ENCODE data around the gene ZNF414.

Gene ZNF414

DNA sequence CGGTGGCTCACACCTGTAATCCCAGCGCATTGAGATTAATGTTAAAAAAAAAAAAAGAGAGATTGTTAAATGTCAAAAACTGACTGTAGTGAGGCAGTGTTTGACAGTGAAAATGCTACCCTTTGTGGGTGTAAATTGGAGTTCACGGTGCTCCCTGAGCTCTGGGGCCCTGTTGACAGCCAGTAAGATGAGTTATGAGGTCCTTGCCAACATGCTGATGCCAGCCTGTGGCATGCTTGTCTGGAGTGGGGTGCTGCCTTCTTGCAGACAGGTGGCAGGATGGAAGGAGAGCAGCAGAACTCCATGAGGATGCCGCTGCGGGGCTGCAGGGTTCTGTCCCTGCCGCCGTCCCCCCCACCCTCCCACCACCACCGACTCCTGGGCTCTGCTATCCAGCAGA lies 37.4 kb downstream of the ZNF414 start:
- in situ Hi-C loops (cut with HindIII; ENCODE audit: low pct_ligation_motif_present, low pct_unique_long_range_greater_than_20kb, low sequenced_read_pairs), result no loop called here
- DNase-seq, result no peak

DNA sequence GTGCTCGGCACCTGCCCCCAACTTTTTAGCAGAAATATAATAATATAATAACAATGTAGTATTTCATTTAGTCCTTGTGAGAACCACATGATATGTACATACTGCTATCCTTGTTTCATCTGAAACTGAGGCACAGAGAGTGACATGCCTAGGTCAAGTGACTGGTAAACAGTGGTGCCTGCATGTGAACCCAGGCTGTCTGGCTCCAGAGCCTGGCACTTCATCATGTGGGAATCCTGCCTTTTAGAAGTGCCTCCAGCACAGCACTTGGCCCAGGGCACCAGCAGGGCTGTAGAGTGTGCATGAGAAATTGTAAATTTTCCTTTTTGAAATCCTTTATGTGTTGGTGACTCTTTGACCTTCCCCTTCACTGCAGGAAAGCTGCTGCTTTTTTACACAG lies 39.0 kb downstream of the ZNF414 start:
- in situ Hi-C loops (cut with HindIII; ENCODE audit: low pct_ligation_motif_present, low pct_unique_long_range_greater_than_20kb, low sequenced_read_pairs), result no loop called here
- DNase-seq, result no peak

DNA sequence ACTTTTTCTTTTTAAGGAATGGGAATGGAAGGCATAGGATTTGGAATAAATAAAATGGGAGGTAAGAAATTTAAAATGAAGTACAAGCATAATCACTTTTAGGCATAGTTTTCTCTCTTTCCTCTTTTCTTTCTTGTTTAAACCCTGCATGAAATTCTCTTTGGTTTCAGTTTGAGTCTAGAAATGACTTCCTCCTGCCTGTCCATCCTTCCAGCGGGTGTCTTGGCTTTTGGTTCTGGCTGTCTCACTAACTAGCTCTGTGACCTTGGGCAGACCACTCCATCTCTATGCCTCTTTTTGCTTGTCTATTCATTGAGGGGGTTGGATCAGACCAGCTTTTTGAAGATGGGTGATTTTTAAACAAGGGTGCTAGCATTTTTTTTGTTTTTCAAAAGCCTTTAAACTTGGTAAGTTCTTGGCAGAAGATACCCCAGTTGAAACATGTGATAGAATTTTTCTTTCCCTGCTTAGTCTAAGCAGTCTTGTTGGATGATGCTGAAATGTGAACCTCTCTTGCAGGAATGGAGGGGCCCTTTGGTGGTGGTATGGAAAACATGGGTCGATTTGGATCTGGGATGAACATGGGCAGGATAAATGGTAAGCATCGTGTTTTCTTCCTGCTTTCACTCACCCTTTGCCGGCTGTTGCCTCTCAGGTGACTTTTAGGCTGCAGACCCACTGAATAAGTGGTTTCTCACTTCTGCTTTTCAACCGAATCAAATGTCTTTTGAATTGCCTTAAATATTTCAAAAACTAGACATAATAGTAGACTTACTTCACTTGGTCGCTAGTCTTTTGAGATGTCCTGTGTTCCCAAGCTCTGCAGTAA lies 40.1 kb downstream of the ZNF414 start:
- in situ Hi-C loops (cut with HindIII; ENCODE audit: low pct_ligation_motif_present, low pct_unique_long_range_greater_than_20kb, low sequenced_read_pairs), result no loop called here

DNA sequence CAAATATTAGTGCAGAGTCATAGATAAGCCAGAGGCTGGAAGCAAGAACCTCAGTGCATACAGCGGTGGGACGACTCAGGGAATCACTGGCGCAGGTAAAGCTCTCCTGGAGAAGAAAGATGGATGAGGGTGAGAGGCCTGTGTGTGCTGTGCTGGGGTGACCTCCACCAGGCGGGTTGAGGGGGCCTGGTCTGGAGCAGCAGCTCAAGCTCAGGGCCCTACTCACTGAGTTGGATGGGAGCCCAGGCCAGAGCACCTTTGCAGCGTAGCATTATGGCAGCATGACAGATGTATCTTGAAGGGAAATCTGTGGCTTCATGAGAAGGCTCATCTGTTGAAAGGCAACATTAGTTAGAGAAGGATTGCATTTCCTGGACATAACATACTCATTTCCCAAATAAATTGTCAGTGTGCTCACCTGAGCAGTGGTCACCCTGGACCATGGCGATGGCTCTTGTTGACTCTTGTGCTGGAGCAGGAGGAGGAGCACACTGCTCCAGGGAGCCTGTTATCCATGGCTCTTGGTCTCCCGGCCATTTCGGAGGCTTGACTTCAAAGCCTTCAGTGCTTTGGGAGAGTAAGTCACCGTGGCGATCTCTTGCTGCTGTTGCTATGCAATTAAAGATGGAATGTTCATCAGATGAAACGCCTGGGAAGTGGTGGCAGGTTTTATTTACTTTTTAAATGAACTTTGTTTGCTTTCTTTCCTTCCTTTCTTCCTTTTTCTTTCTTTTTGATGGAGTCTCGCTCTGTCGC lies 44.2 kb downstream of the ZNF414 start:
- in situ Hi-C loops (cut with HindIII; ENCODE audit: low pct_ligation_motif_present, low pct_unique_long_range_greater_than_20kb, low sequenced_read_pairs), result no loop called here

More for the DNA sequence above, 40.1 kb downstream of the ZNF414 start:
- no peak for DNase-seq

DNA sequence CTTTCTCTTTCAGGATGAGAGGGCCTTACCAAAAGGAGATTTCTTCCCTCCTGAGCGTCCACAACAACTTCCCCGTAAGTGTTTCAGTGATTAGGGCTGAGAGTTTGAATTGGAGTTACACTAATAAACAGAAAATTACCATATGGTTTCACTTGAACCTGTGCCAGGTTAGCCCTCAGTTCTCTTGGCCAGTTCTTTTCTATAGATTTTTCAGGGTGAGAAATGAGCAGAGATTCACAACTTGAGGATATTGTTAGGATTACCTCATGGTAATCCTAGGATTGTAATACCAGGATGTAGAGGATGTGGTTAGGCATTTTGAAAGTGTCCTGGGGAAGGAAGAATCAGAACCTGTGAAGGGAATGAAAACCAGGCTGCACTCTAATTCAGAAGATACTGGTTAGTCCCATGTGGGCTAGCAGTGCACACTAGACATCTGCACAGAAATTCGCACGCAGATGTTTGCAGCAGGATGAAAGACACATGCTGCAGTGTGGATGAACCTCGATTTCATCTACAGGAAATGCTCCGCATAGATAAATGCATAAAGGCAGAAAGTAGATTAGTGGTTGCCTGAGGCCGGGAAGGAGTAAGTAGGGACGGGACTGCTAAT lies 45.1 kb downstream of the ZNF414 start:
- in situ Hi-C loops (cut with HindIII; ENCODE audit: low pct_ligation_motif_present, low pct_unique_long_range_greater_than_20kb, low sequenced_read_pairs), result no loop called here
- DNase-seq, result no peak

More for the DNA sequence above, 44.2 kb downstream of the ZNF414 start:
- no peak for DNase-seq

DNA sequence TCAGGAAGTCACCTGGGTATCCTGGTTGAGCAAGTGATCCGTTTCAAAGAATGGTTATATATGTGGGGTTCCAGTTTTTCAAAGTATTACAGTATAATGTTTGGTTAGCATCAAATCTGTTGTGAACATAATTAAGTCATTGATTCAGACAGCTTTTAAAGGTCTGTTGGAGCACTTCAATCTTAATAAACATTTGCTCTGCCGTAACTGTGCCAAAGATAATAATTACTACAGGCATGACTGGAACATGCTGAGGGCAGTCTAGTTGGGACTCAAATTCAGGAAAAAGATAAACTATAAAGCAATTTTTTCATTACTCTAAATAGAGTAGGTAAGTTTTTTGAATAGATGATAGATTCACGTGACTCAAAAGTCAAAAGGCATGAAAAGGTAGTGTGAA lies 45.8 kb downstream of the ZNF414 start:
- in situ Hi-C loops (cut with HindIII; ENCODE audit: low pct_ligation_motif_present, low pct_unique_long_range_greater_than_20kb, low sequenced_read_pairs), result no loop called here
- no peak for DNase-seq

DNA sequence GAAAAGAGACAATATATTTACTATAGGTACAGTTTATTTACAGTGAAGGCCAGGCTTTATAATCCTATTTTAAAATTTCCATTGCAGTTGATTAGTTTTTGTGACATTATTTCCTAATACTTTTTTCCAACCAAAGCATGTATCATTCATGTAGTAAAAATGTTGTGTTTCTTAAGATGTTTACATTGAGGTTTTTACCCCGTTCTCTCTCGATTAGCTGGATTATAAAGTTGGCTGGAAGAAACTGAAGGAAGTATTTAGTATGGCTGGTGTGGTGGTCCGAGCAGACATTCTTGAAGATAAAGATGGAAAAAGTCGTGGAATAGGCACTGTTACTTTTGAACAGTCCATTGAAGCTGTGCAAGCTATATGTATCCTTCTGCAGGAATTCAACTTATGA lies 47.9 kb downstream of the ZNF414 start:
- DNase-seq, result no peak
- in situ Hi-C loops (cut with HindIII; ENCODE audit: low pct_ligation_motif_present, low pct_unique_long_range_greater_than_20kb, low sequenced_read_pairs), result no loop called here

DNA sequence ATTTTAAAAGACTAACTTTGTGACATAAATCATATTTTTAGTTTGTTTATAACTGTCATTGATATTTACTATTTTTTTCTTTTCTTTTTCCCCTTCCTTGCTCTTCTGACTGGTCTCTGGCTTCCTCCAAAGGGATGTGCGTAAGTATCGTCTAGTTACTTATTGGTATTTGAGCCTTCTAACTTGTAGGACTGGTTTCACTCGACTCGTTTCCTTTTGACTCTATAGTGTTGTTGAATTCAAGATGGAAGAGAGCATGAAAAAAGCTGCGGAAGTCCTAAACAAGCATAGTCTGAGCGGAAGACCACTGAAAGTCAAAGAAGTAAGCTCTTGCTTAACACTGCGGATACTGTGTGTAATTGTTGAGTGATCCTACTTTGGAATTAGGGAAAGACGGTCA lies 50.6 kb downstream of the ZNF414 start:
- in situ Hi-C loops (cut with HindIII; ENCODE audit: low pct_ligation_motif_present, low pct_unique_long_range_greater_than_20kb, low sequenced_read_pairs), result no loop called here
- DNase-seq, result no peak

DNA sequence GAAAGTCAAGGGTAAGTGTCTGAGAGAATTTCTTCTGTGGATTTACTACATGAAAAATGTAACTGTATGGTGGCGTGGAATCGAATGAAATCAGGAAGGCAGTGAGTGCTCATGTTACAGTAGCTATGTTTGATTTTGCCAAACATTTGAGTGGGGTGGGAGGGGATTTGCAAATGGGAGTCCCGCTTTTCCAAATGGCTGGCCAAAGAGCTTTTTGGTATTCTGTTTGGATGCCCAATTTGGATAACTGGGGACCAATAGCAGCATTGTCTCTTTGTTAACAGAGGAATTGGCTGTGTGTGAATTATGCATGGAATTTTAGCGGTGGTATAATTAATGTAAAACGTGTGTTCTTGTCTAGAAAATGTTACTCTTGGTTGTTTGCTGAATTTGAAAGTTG lies 51.4 kb downstream of the ZNF414 start:
- DNase-seq, result no peak
- in situ Hi-C loops (cut with HindIII; ENCODE audit: low pct_ligation_motif_present, low pct_unique_long_range_greater_than_20kb, low sequenced_read_pairs), result no loop called here

DNA sequence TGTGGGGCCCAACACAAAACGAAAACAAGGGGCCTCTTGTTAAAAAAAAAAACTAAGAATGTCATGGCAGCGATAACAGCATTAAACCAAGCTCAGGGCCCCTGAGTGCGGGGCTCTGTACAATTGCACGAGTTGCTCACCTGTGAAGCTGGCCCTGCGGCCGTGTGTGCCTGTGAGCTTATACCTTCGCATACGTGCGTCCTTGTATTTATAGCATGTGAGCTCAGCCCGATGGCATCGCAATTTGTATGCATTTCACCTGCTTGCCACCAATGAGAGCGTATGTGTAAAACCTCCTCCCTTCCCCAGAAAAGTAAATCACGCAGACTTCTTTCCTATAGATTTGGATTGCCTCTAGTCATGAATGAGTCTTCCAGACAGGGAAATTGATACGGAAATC lies 52.1 kb downstream of the ZNF414 start:
- in situ Hi-C loops (cut with HindIII; ENCODE audit: low pct_ligation_motif_present, low pct_unique_long_range_greater_than_20kb, low sequenced_read_pairs), result no loop called here
- DNase-seq, result no peak

DNA sequence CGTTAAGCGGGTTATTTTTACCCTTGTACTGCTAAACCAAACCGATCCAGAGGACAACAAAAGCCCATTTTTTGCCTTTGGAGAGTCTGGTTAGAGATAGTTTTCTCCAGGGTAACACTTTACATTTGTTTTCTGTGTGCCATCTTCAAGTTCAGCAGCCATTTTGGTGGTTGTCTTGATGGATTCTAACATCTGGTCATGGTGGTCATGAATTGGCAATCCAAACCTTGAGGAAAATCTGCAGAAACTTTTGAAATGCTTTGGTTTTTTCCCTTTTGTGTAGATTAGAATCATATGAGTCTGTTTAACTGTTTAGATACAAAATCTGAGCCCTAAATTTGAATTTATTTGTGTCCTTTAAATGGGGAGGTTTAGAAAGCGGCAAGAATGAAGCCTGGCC lies 52.6 kb downstream of the ZNF414 start:
- in situ Hi-C loops (cut with HindIII; ENCODE audit: low pct_ligation_motif_present, low pct_unique_long_range_greater_than_20kb, low sequenced_read_pairs), result no loop called here
- DNase-seq, result no peak

DNA sequence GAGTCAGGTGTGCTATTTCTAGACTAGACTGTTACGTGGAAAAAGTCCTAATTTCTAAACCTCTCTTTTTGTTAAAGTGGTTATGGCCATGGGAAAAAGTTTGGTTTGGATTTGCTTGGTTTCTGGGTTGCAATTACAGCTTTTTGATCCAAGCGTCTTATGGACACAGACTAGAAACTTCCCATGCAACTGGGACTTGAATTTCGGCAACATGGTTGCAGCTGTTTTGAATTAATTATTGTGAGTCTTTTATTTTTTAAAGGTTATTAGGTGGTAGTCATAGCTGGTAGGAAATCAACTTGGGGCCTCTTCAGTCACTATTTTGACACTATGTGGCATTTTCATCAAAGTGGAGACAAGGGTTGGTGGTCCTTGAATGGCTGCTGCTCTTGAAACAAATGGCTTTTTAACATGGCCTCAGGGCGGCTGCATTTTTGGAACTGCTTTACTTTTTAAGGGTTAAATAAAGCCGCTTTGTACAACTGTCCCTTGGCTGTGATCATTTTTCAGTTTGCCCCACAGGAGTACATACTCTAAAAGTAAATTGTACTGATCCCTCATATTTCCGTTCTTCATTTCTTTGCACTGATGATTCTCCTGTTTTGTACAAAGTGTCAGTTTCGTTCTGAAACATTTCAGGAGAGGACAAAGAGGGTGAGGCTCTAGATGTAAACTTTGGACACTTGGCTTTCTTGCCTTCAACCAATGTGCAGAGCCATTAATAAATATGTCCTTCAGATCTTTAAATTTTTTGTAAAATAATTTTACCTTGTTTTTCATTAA lies 53.3 kb downstream of the ZNF414 start:
- in situ Hi-C loops (cut with HindIII; ENCODE audit: low pct_ligation_motif_present, low pct_unique_long_range_greater_than_20kb, low sequenced_read_pairs), result no loop called here
- no peak for DNase-seq
